K562 (cell line): ENCODE data around the gene MYOZ1. TPM values are rescaled to one million over a fixed set of nuclear protein-coding genes. Genes with fewer than 3 reads are reported as not detected.

ENCODE experiments used
- BACH1 ChIP-seq: fragments of 200-800 bp; sonication (Bioruptor generic); IDR thresholded peaks from 2 replicates; pipeline ENCODE4 v1.6.1; 2016; ENCODE audit warnings: missing genetic modification characterization, missing compliant biosample characterization
- CTCF ChIP-seq, 3 experiments: IDR thresholded peaks in 2 of 3; conservative IDR thresholded peaks in 1 of 3; 2 replicates each; pipeline ENCODE4 v1.5.1; 2011 to 2012; ENCODE audit warnings: low read length in 3 of 3, mild to moderate bottlenecking in 3 of 3, control low read depth in 2 of 3, improper control_type of control experiment in 1 of 3, inconsistent platforms in 1 of 3, low read depth in 1 of 3, mixed read lengths in 1 of 3, moderate library complexity in 1 of 3; ENCODE audit not compliant: insufficient read depth in 2 of 3
- EHMT2 ChIP-seq: fragments of 450-650 bp; IDR thresholded peaks from 2 replicates; pipeline ENCODE4 v1.6.1; 2018; ENCODE audit warnings: antibody characterized with exemption
- NCOR1 ChIP-seq: fragments of 450-650 bp; IDR thresholded peaks from 2 replicates; pipeline ENCODE4 v1.6.1; 2016; ENCODE audit warnings: mild to moderate bottlenecking, moderate library complexity
- NR0B1 ChIP-seq: fragments of 450-650 bp; IDR thresholded peaks from one replicate; pipeline ENCODE4 v1.6.1; 2018; ENCODE audit warnings: mild to moderate bottlenecking, moderate library complexity; ENCODE audit not compliant: partially characterized antibody
- NR2C1 ChIP-seq, 2 experiments: fragments of 450-650 bp; IDR thresholded peaks; 2 replicates each; pipeline ENCODE4 v1.6.1; 2017; ENCODE audit warnings: mild to moderate bottlenecking in 2 of 2, antibody characterized with exemption in 1 of 2, inconsistent platforms in 1 of 2, missing compliant biosample characterization in 1 of 2, missing genetic modification characterization in 1 of 2
- TSHZ1 ChIP-seq: fragments of 250-450 bp; sonication (Bioruptor Pico); IDR thresholded peaks from 2 replicates; pipeline ENCODE4 v1.4.0; 2020; ENCODE audit warnings: mild to moderate bottlenecking, moderate library complexity
- ZBTB26 ChIP-seq: fragments of 450-650 bp; formaldehyde crosslinking; IDR thresholded peaks from 2 replicates; pipeline ENCODE4 v1.4.0; 2022; ENCODE audit warnings: missing genetic modification characterization
- ZNF699 ChIP-seq: fragments of 250-450 bp; sonication (Bioruptor Pico); IDR thresholded peaks from 2 replicates; pipeline ENCODE4 v1.8.0; 2021; ENCODE audit warnings: mild to moderate bottlenecking, moderate library complexity; ENCODE audit not compliant: insufficient replicate concordance
- polyA plus RNA-seq, 8 experiments: library from polyadenylated mRNA; depleted of rRNA in 4 of 8; stranded (reverse) in 5 of 8; unstranded in 3 of 8; fragments of >200 nt; fragmentation: Nextera tagmentation in 2 of 8; fragmentation: Illumina TruSeq in 1 of 8; extraction: Ambion mirVana in 2 of 8; extraction: Trizol in 1 of 8; gene quantifications; 2 replicates each; pipeline versions ENCODE4 v1.2.1 to v1.2.3, GENCODE V29; 2011 to 2014; ENCODE audit warnings: inconsistent platforms in 1 of 8, missing spikeins in 1 of 8
- total RNA-seq, 7 experiments: library from RNA; depleted of rRNA in 6 of 7; stranded (reverse); fragments of >200 nt in 6 of 7; fragmentation: Illumina TruSeq in 2 of 7; extraction: Trizol in 2 of 7; gene quantifications; 2 replicates each; pipeline versions ENCODE4 v1.2.1 to v1.2.3, GENCODE V29; 2011 to 2021; ENCODE audit warnings: low replicate concordance in 1 of 7

Gene MYOZ1
- total and polyA plus RNA-seq, 9 of the 15 experiments (the other 6 are each of a cell fraction or from before 2014, with no cell fraction given) = 0.03 to 0.18 (median 0.07) TPM; not detected in 5

GRCh38 chr10:73584737-73585136 is 56.5 kb downstream of the MYOZ1 start (continued):
- TF ChIP-seq TSHZ1 (CRISPR knock-in tag) (no peak), NR2C1 (IDR thresholded peaks at IDR 0.05) (no peak), NR2C1 (tag; IDR thresholded peaks at IDR 0.05) (no peak), BACH1 (tag) (no peak), NR0B1 (no peak), NCOR1 (no peak), ZBTB26 (no peak), EHMT2 (no peak), ZNF699 (CRISPR knock-in tag) (no peak), CTCF (IDR thresholded peaks at IDR 0.05 in 2 of 3, conservative IDR thresholded peaks at IDR 0.05 in 1 of 3; ENCODE audit: insufficient read depth in 2 of 3, low read depth in 1 of 3, low read length in 3 of 3) (no peak)
